Cardiac fibroblast (primary cell): ENCODE results near the gene AP3D1.

ENCODE experiments used
- DNase-seq, 2 donors: peaks; one replicate each; pipeline versions ENCODE4 v3.0.0 to v3.0.0-alpha.2; 2010; ENCODE audit warnings: low read depth in 2 of 2
- H3K4me3 ChIP-seq, 2 donors: replicated peaks in 1 of 2; 1 replicate in 1 of 2; 2 replicates in 1 of 2; pipeline ENCODE4 v1.5.1; 2011; ENCODE audit warnings: low read depth in 2 of 2, low read length in 2 of 2, mild to moderate bottlenecking in 2 of 2, moderate library complexity in 1 of 2
- TF ChIP-seq, protein P1 (sequence below): IDR thresholded peaks from one replicate; pipeline ENCODE4 v1.5.1; 2011; ENCODE audit warnings: low read depth, mild to moderate bottlenecking, low read length, inconsistent platforms

The AP3D1 gene

DNA sequence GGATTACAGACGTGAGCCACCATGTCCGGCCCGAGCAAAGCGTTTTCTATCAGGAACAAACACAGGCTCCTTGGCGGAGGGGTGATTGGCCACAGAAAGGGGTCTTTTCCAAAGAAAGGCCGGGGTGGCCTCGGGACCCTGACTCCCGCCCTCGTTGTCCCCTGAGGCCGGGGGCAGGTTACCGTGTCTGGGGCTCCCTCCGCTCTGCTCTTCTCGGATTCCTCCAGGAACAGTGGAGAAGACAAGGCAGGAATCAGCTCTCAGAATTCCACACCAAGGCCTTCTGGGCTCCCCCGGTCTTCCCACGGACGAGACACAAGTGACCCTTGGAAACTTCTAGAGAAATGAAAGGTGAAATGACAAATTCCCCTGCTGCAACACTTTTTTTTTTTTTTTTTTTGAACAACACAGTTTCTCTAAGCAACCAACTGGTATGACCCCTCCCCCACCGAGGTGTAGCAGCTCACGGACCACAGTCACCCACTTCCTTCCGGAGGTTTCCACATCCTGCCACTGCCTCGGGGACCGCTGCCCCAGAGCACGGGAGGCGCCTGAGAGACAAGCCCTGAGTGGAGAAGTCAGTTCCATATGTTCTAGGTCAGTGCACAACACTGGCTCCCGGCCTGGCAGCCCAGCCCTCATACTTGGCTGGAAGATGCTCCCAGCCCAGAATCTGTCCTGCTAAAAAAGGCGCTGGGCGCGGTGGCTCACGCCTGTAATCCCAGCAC, 66.2 kb downstream of the AP3D1 start:
- DNase-seq: peak; percentile 33 to 64
- TF ChIP-seq, protein P1, sequence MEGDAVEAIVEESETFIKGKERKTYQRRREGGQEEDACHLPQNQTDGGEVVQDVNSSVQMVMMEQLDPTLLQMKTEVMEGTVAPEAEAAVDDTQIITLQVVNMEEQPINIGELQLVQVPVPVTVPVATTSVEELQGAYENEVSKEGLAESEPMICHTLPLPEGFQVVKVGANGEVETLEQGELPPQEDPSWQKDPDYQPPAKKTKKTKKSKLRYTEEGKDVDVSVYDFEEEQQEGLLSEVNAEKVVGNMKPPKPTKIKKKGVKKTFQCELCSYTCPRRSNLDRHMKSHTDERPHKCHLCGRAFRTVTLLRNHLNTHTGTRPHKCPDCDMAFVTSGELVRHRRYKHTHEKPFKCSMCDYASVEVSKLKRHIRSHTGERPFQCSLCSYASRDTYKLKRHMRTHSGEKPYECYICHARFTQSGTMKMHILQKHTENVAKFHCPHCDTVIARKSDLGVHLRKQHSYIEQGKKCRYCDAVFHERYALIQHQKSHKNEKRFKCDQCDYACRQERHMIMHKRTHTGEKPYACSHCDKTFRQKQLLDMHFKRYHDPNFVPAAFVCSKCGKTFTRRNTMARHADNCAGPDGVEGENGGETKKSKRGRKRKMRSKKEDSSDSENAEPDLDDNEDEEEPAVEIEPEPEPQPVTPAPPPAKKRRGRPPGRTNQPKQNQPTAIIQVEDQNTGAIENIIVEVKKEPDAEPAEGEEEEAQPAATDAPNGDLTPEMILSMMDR: no peak
- no peak overlapping the region for H3K4me3 ChIP-seq

DNA sequence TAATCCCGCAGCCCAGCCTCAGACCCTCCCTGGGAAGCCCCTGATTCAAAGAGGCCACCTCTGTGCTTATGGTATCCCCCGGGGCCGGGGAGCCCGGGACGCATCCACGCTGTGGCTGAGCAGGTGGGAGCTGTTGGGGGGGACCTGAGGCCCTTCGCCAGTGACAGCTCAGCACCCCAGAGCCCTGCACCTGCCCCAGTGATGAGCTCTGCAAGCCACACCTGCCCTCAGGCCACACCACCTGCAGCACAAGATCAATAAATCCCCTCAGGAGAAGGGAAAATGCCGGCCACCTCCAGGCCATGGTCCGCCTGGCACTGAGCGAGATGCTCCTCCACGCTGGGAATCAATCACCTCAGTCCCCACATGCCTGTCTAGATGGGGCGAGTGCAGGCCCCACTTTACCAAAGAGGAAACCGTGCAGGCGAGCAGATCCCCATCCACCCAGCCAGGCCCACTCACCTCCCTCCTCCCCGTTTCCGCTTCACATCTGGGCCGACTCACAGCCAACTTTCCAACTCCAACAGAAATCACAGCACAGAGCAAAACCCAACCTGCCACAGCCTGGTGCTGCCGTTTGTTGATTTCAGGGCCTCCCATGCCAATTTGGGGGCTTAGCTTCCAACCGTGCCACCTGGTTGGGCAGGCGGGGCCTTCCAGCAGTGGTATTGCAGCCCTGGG, 68.1 kb downstream of the AP3D1 start:
- DNase-seq: no peak
- no peak overlapping the region for H3K4me3 ChIP-seq
- TF ChIP-seq, protein P1: no peak

DNA sequence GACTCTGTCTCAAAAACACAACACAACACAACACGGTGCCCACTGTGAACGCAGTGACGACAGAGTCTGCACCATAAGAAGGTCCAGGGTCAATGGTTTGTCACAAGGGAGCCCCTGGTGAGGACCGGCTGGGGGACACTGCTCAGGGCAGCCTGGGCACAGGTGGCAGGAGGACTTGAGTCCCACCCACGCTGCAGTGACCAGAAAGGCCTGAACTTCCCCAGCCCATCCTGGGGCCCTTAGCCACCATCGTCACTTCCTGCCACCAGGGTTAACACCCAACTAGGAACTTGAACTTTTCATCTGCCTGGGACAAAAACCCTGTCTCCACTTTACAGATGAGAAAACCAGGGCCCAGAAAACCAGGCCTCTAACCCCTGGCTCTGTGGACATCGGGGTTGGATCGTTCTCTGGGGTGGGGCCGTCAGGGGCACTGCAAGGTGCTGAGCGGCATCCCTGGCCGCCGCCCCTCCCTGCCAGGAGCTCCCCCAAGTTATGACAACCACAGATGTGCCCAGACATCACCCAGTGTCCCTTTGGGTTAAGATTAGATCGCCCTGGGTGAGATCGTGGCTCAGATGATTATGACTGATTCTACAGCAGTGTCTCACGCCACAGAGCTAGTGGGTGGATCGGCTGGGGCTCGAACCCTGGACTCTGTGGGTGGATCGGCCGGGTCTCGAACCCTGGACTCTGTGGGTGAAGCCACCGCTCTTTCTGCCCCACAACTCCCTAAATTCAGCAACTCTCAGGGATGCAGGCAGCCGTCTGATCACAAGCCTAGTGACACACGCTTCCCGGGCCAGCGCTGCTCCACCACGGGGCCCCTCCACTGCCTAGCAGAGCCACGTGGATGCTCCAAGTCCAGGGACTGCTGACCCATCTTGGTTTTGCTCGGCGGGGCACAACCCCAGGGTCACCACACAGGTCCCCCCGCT, 69.2 kb downstream of the AP3D1 start:
- no peak for DNase-seq
- TF ChIP-seq, protein P1: no peak
- no peak overlapping the region for H3K4me3 ChIP-seq

DNA sequence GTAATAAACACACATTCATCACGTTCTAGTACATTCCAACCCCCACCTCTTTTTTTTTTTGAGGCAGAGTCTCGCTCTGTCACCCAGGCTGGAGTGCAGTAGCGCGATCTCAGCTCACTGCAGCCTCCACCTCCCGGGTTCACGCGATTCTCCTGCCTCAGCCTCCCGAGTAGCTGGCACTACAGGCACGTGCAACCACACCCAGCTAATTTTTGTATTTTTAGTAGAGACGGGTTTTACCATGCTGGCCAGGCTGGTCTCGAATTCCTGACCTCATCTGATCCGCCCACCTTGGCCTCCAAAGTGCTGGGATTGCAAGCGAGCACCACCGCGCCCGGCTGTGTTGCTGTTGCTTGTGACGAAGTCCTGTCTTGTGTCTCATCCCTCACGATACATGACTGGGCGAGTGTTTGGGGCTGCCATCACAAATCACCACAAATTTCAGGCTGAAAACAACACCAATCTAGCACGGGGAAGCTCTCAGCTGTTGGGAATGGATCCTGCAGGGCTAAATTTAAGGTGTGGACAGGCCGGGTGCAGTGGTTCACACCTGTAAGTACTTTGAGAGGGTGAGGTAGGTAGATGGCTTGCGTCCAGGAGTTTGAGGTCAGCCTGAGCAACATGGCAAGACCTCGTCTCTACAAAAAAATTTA, 70.9 kb downstream of the AP3D1 start:
- no peak overlapping the region for H3K4me3 ChIP-seq
- DNase-seq: no peak
- TF ChIP-seq, protein P1: no peak

DNA sequence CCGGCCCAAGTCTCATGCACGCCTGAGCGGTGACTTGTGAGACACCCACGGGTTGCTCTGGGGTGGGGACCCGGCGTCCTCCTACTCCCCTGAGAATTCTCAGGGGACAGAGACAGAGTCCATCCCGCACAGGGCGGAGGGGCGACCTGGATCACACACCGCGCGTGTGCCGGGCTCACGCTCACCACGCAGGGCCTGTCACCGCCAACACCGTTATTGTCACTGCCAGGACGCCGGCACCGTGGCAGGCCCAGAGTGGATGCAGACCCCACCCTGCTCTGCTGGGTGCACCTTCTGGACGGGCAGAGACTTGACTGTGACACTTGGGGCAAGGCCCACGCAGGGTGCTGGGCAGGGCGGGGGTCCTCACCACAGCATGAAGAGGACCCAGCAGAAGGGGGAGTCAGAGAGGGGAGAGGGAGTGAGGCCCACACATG, 71.5 kb downstream of the AP3D1 start:
- H3K4me3 ChIP-seq: no peak overlapping the region
- TF ChIP-seq, protein P1: no peak
- DNase-seq: no peak

DNA sequence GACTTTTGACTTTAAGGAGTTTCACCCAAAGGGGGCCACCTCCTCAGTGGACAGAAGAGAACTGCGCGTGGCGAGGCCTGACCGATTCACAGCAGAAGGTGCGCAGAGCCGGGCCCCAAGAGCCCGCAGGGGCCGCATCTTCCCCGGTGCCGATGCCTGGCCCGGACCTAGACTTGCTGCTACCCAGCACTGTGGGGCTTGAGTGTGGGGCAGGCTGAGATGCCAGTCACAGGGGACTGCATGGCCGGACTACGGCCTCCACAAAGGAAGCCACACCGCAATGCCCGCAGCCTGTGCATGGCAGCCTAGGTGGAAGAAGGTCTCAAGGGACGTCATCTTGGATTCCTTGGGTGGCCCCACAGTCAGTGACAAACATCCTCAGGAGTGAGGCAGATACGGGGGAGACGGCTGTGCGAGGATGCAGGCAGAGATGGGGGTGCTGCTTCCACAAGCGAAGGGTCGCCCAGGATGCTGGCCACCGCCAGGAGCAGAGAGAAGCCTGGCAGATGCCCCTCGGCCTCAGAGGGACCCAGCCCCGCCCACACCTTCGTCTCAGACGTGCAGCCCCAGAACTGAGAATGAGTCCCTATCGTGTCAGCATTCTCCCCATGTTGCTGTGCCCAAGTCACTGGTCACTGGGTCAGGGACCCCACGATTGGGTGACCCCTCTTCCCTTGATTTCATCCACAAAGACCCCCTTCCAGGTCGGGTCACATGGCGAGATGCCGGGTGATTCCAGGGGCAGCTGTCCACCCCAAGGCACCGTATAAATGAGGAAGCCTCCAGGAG, 72.1 kb downstream of the AP3D1 start:
- no peak overlapping the region for H3K4me3 ChIP-seq
- TF ChIP-seq, protein P1: no peak
- DNase-seq: no peak
